Measurements from ENCODE around the gene EVA1C. TPM values are rescaled to one million over a fixed set of nuclear protein-coding genes. Genes with fewer than 3 reads are reported as not detected.

EVA1C gene
- total and polyA plus RNA-seq, 2 donors (not counting 3 experiments of a cell fraction or from before 2014, with no cell fraction given): 22.8 to 38.6 TPM

- H2AFZ ChIP-seq (ENCODE audit: low read depth, low read length): no peak overlapping the region
- H3K9me1 ChIP-seq (replicated peaks; ENCODE audit: control insufficient read depth, extremely low read depth, insufficient read depth, low read length): no peaks in the 10 kb centered on the region
- H4K20me1 ChIP-seq (replicated peaks; ENCODE audit: control insufficient read depth, extremely low read depth, insufficient read depth, low read length): no peaks in the 10 kb centered on the region
- CTCF ChIA-PET: interaction anchor here (2.9 kb wide), 1 partner anchor 219 kb away, joined by 12 read pairs; no protein-coding TSS in a partner anchor
- FAIRE-seq (no peak), DNase-seq (ENCODE audit: low read depth, low spot score) (no peak)
- H3K9ac ChIP-seq (replicated peaks; ENCODE audit: extremely low read depth, insufficient read depth, low read length): no peak overlapping the region
- intact Hi-C loops (cut with micrococcal nuclease): no loop called here
- no peak overlapping the region for H3K4me2 ChIP-seq (ENCODE audit: insufficient read depth, low read length)
- peaks cover 13 to 23% of the 10 kb centered on the region in 2 experiments for H3K36me3 ChIP-seq (ENCODE audit: control insufficient read depth in 2 of 2, extremely low read depth in 1 of 2, insufficient read depth in 2 of 2, low read length in 2 of 2)
- no peak overlapping the region for H3K4me3 ChIP-seq (replicated peaks in 1 of 3; ENCODE audit: insufficient read depth in 1 of 3, low read depth in 1 of 3, low read length in 3 of 3)
- TF ChIP-seq CTCF (IDR thresholded peaks at IDR 0.05; ENCODE audit: extremely low read depth in 1 of 2, insufficient read depth in 1 of 2, low read depth in 1 of 2, low read length in 2 of 2) (no peak), POLR2AphosphoS5 (IDR thresholded peaks at IDR 0.05; ENCODE audit: insufficient read depth, low read depth, low read length) (no peak), MYC (IDR thresholded peaks at IDR 0.05; ENCODE audit: low read depth, low read length) (no peak), JUN (IDR thresholded peaks at IDR 0.05; ENCODE audit: borderline replicate concordance, insufficient read depth, insufficient read length, low read depth) (no peak), FOS (IDR thresholded peaks at IDR 0.05; ENCODE audit: borderline replicate concordance, insufficient read depth, low read length) (no peak), MAX (IDR thresholded peaks at IDR 0.05; ENCODE audit: insufficient read depth, insufficient read length) (no peak), EZH2 (IDR thresholded peaks at IDR 0.05; ENCODE audit: borderline replicate concordance, low read depth, low read length, severe bottlenecking) (no peak), GATA2 (IDR thresholded peaks at IDR 0.05; ENCODE audit: insufficient read depth, insufficient read length, low read depth, low read length) (no peak), POLR2A (IDR thresholded peaks at IDR 0.05; ENCODE audit: low read depth, low read length) (no peak)
- dilution Hi-C loops (cut with MboI; ENCODE audit: extremely low pct_ligation_motif_present, low sequenced_read_pairs): no loop called here
- POLR2A ChIA-PET: no interaction called here
- BruUV-seq (replicated peaks): no TSS peak
- H3K4me1 ChIP-seq (ENCODE audit: control insufficient read depth, extremely low read depth, insufficient read depth, low read length): peaks cover 8% of the 10 kb centered on the region
- H3K27me3 ChIP-seq (ENCODE audit: control insufficient read depth in 2 of 2, insufficient read depth in 2 of 2, low read length in 2 of 2): no peaks in the 10 kb centered on the region
- no peak overlapping the region for H3K27ac ChIP-seq (ENCODE audit: insufficient read depth, low read depth, low read length)
- H3K79me2 ChIP-seq (ENCODE audit: control insufficient read depth, insufficient read depth, low read length): peaks cover 21% of the 10 kb centered on the region
- H3K9me3 ChIP-seq (replicated peaks; ENCODE audit: control insufficient read depth, insufficient read depth, low read length): no peaks in the 10 kb centered on the region
Observed at GRCh38 chr21:32382108-32382644, 30.3 kb upstream of the EVA1C start.

Measured in endothelial cell of umbilical vein (primary cell).